WTC11 (cell line): ENCODE results near the gene ADARB2. TPM values are rescaled to one million over a fixed set of nuclear protein-coding genes. Genes with fewer than 3 reads are reported as not detected.

ENCODE experiments used
- ATAC-seq: fragments of 200-7000 bp; cut with Tn5 transposase; 2 replicates; pipeline ENCODE4 v1.10.0; 2021; ENCODE audit warnings: mild to moderate bottlenecking, moderate library complexity
- CTCF ChIA-PET: fragments of 300-600 bp; sonication (Branson Sonifier 250); formaldehyde crosslinking; loops from one replicate; lab custom pipeline; 2021; ENCODE audit warnings: antibody characterized with exemption; lab: Charles Lee
- POLR2A ChIA-PET: fragments of 350-600 bp; sonication (Branson Sonifier 250); formaldehyde crosslinking; loops from one replicate; lab custom pipeline; 2021; ENCODE audit warnings: antibody characterized with exemption; lab: Charles Lee
- DNase-seq: peaks from one replicate; pipeline ENCODE4 v3.0.0; 2021; ENCODE audit warnings: low spot score
- H3K27ac Mint-ChIP-seq: 2 replicates; pipeline ENCODE4 v1.8.0; 2021; ENCODE audit warnings: mixed read lengths
- H3K27me3 Mint-ChIP-seq: 2 replicates; pipeline ENCODE4 v1.8.0; 2021; ENCODE audit warnings: low read depth, mild to moderate bottlenecking, moderate library complexity, mixed read lengths
- H3K36me3 Mint-ChIP-seq: 2 replicates; pipeline ENCODE4 v1.8.0; 2021; ENCODE audit warnings: mixed read lengths
- H3K4me1 Mint-ChIP-seq: 2 replicates; pipeline ENCODE4 v1.8.0; 2022; ENCODE audit warnings: mixed read lengths
- H3K4me3 Mint-ChIP-seq: 2 replicates; pipeline ENCODE4 v1.8.0; 2021; ENCODE audit warnings: mild to moderate bottlenecking, moderate library complexity, mixed read lengths
- H3K9me3 Mint-ChIP-seq: 2 replicates; pipeline ENCODE4 v1.8.0; 2021; ENCODE audit warnings: mixed read lengths
- ARID4B ChIP-seq: sonication (generic); formaldehyde crosslinking; IDR thresholded peaks from 2 replicates; pipeline ENCODE4 v1.8.0; 2023; ENCODE audit warnings: missing genetic modification reagents, mild to moderate bottlenecking, borderline replicate concordance
- CBFB ChIP-seq: sonication (generic); formaldehyde crosslinking; IDR thresholded peaks from 2 replicates; pipeline ENCODE4 v1.8.1; 2022; ENCODE audit warnings: mild to moderate bottlenecking, low read depth, missing genetic modification reagents
- E2F1 ChIP-seq: sonication (generic); formaldehyde crosslinking; IDR thresholded peaks from 2 replicates; pipeline ENCODE4 v1.8.0; 2022; ENCODE audit warnings: mild to moderate bottlenecking, missing genetic modification reagents
- ESRRA ChIP-seq: sonication (generic); formaldehyde crosslinking; IDR thresholded peaks from 2 replicates; pipeline ENCODE4 v1.8.1; 2022; ENCODE audit warnings: mild to moderate bottlenecking, missing genetic modification reagents, borderline replicate concordance
- FOXP1 ChIP-seq: sonication (generic); formaldehyde crosslinking; IDR thresholded peaks from 2 replicates; pipeline ENCODE4 v1.8.0; 2022; ENCODE audit warnings: missing genetic modification reagents, mild to moderate bottlenecking, moderate library complexity, borderline replicate concordance
- FOXP4 ChIP-seq: sonication (generic); formaldehyde crosslinking; IDR thresholded peaks from 2 replicates; pipeline ENCODE4 v1.8.0; 2022; ENCODE audit warnings: mild to moderate bottlenecking, missing genetic modification reagents
- GABPB1 ChIP-seq: sonication (generic); formaldehyde crosslinking; IDR thresholded peaks from 2 replicates; pipeline ENCODE4 v1.8.1; 2023; ENCODE audit warnings: mild to moderate bottlenecking, missing genetic modification reagents
- JAZF1 ChIP-seq: fragments of 250-450 bp; sonication (Bioruptor Pico); IDR thresholded peaks from 2 replicates; pipeline ENCODE4 v1.9.0; 2021; ENCODE audit warnings: moderate library complexity, mild to moderate bottlenecking, inconsistent platforms
- KAT7 ChIP-seq: sonication (generic); formaldehyde crosslinking; IDR thresholded peaks from 2 replicates; pipeline ENCODE4 v1.8.1; 2023; ENCODE audit warnings: missing genetic modification reagents, mild to moderate bottlenecking, borderline replicate concordance
- MXD4 ChIP-seq: fragments of 250-450 bp; sonication (Bioruptor Pico); IDR thresholded peaks from 2 replicates; pipeline ENCODE4 v1.8.0; 2021; ENCODE audit warnings: mild to moderate bottlenecking, moderate library complexity, borderline replicate concordance
- MYBL2 ChIP-seq: sonication (generic); formaldehyde crosslinking; IDR thresholded peaks from 2 replicates; pipeline ENCODE4 v1.8.1; 2023; ENCODE audit warnings: mild to moderate bottlenecking, moderate library complexity, missing genetic modification reagents
- NFYB ChIP-seq: sonication (generic); formaldehyde crosslinking; conservative IDR thresholded peaks from 2 replicates; pipeline ENCODE4 v1.8.0; 2022; ENCODE audit warnings: low read depth, missing genetic modification reagents
- NR1H2 ChIP-seq: sonication (generic); formaldehyde crosslinking; IDR thresholded peaks from 2 replicates; pipeline ENCODE4 v1.9.0; 2021; ENCODE audit warnings: mild to moderate bottlenecking, moderate library complexity, missing genetic modification reagents
- SMAD3 ChIP-seq: sonication (generic); formaldehyde crosslinking; IDR thresholded peaks from 2 replicates; pipeline ENCODE4 v1.8.0; 2022; ENCODE audit warnings: missing genetic modification reagents, mild to moderate bottlenecking, borderline replicate concordance
- SMAD4 ChIP-seq: sonication (generic); formaldehyde crosslinking; IDR thresholded peaks from 2 replicates; pipeline ENCODE4 v1.8.0; 2022; ENCODE audit warnings: mild to moderate bottlenecking, missing genetic modification reagents
- STAT6 ChIP-seq: sonication (generic); formaldehyde crosslinking; conservative IDR thresholded peaks from 2 replicates; pipeline ENCODE4 v1.8.1; 2023; ENCODE audit warnings: mild to moderate bottlenecking, low read depth, missing genetic modification reagents, moderate library complexity
- TEAD4 ChIP-seq: sonication (generic); formaldehyde crosslinking; IDR thresholded peaks from 2 replicates; pipeline ENCODE4 v1.8.0; 2022; ENCODE audit warnings: mild to moderate bottlenecking, missing genetic modification reagents
- ZMAT4 ChIP-seq: fragments of 250-450 bp; sonication (Bioruptor Pico); IDR thresholded peaks from 2 replicates; pipeline ENCODE4 v1.9.0; 2021; ENCODE audit warnings: mild to moderate bottlenecking
- ZNF317 ChIP-seq: sonication (generic); formaldehyde crosslinking; IDR thresholded peaks from 2 replicates; pipeline ENCODE4 v1.8.1; 2023; ENCODE audit warnings: low read depth, mild to moderate bottlenecking, moderate library complexity, missing genetic modification reagents, borderline replicate concordance
- ZNF423 ChIP-seq: fragments of 250-450 bp; sonication (Bioruptor Pico); IDR thresholded peaks from 2 replicates; pipeline ENCODE4 v2.1.2; 2022; ENCODE audit warnings: mild to moderate bottlenecking, moderate library complexity
- total RNA-seq: library from RNA; stranded (reverse); gene quantifications from 3 replicates; pipeline ENCODE4 v1.2.3, GENCODE V29; 2021

Gene ADARB2
- total RNA-seq, 1 experiment from 2014 or later, result 3.7 TPM

- POLR2A ChIA-PET, result no interaction called here
- ATAC-seq (no peak), DNase-seq (no peak)
- Mint-ChIP-seq H3K27me3 (peaks cover 4% of the 10 kb centered on the region; the same call in 1 of the 2 replicates), H3K36me3 (no peaks in the 10 kb centered on the region), H3K4me1 (peaks cover 13% of the 10 kb centered on the region), H3K27ac (no peak overlapping the region), H3K4me3 (no peak overlapping the region), H3K9me3 (no peaks in the 10 kb centered on the region)
- no peak for TF ChIP-seq MYBL2 (CRISPR knock-in tag)
- no peak for TF ChIP-seq FOXP4
- no peak for TF ChIP-seq STAT6 (CRISPR knock-in tag)
- TF ChIP-seq NR1H2 (CRISPR knock-in tag), result no peak
- TF ChIP-seq ZNF423 (CRISPR knock-in tag), result no peak
- TF ChIP-seq FOXP1 (CRISPR knock-in tag), result no peak
- no peak for TF ChIP-seq CBFB
- no peak for TF ChIP-seq NFYB (CRISPR knock-in tag)
- no peak for TF ChIP-seq ZMAT4 (CRISPR knock-in tag)
- no peak for TF ChIP-seq ZNF317 (CRISPR knock-in tag)
- TF ChIP-seq ESRRA (CRISPR knock-in tag), result no peak
- no peak for TF ChIP-seq MXD4 (CRISPR knock-in tag)
- no peak for TF ChIP-seq GABPB1 (CRISPR knock-in tag)
- TF ChIP-seq ARID4B, result no peak
- no peak for TF ChIP-seq SMAD4
- TF ChIP-seq JAZF1 (CRISPR knock-in tag), result no peak
- no peak for TF ChIP-seq E2F1 (CRISPR knock-in tag)
- TF ChIP-seq KAT7 (CRISPR knock-in tag), result no peak
- TF ChIP-seq SMAD3, result no peak
- TF ChIP-seq TEAD4 (CRISPR knock-in tag), result no peak
- CTCF ChIA-PET, result no interaction called here
These were observed 547.3 kb downstream of the ADARB2 start for GRCh38 chr10:1190052-1190395.
